CD4-positive, alpha-beta T cell treated with Interleukin-17A for 4 hours (primary cell): ENCODE measurements around the gene HADH.
A peak's percentile ranks its signal among the peaks of the same experiment; 100 is the strongest.
"Not testable (repeated sequence)": the region's sequence is repeated elsewhere in the genome, so short reads cannot be mapped to it uniquely, and the experiment has no call there.

ENCODE experiments used
- DNase-seq: peaks from one replicate; pipeline ENCODE4 v3.0.0-alpha.2; 2020; ENCODE audit warnings: mixed read lengths

Gene HADH

GRCh38 chr4:108031427-108032083 lies 41.9 kb downstream of the HADH start:
- DNase-seq, result peak; percentile 59

- no peak for DNase-seq
Measured at GRCh38 chr4:108033348-108033747, 43.7 kb downstream of the HADH start.

- DNase-seq, result peak; percentile 61
Measured at GRCh38 chr4:108034565-108034964, 44.9 kb downstream of the HADH start.

- peak; percentile 21 for DNase-seq
Measured at GRCh38 chr4:108035691-108036090, 46.0 kb downstream of the HADH start.

- DNase-seq, result peak; percentile 82
Measured at GRCh38 chr4:108036213-108036612, 46.5 kb downstream of the HADH start.

- no peak for DNase-seq
Measured at GRCh38 chr4:108037884-108038283, 48.2 kb downstream of the HADH start.

- no peak for DNase-seq
Measured at GRCh38 chr4:108042927-108043326, 53.2 kb downstream of the HADH start.

- DNase-seq, result peak; percentile 29
Measured at GRCh38 chr4:108043526-108043925, 53.8 kb downstream of the HADH start.

GRCh38 chr4:108044951-108045686 lies 55.4 kb downstream of the HADH start:
- DNase-seq, result no peak

- no peak for DNase-seq
Measured at GRCh38 chr4:108045687-108046024, 56.0 kb downstream of the HADH start.

- DNase-seq, result no peak
Measured at GRCh38 chr4:108047199-108047598, 57.5 kb downstream of the HADH start.

- no peak for DNase-seq
Measured at GRCh38 chr4:108048157-108048556, 58.5 kb downstream of the HADH start.

GRCh38 chr4:108048997-108049396 lies 59.3 kb downstream of the HADH start:
- no peak for DNase-seq

- DNase-seq, result peak; percentile 55
Measured at GRCh38 chr4:108049406-108049805, 59.7 kb downstream of the HADH start.

GRCh38 chr4:108050166-108051111 lies 60.8 kb downstream of the HADH start:
- not testable (repeated sequence) for DNase-seq

GRCh38 chr4:108051343-108051742 lies 61.7 kb downstream of the HADH start:
- DNase-seq, result peak; percentile 37

GRCh38 chr4:108052558-108053120 lies 63.0 kb downstream of the HADH start:
- DNase-seq, result no peak

- no peak for DNase-seq
Measured at GRCh38 chr4:108053251-108053711, 63.6 kb downstream of the HADH start.

GRCh38 chr4:108054025-108054638 lies 64.4 kb downstream of the HADH start:
- DNase-seq, result peak; percentile 60

- DNase-seq, result no peak
Measured at GRCh38 chr4:108055787-108056186, 66.1 kb downstream of the HADH start.

GRCh38 chr4:108056418-108056817 lies 66.7 kb downstream of the HADH start:
- DNase-seq, result no peak

GRCh38 chr4:108058685-108059440 lies 69.2 kb downstream of the HADH start:
- DNase-seq, result no peak
